Esophagus muscularis mucosa (tissue), 4 donors: Measurements from ENCODE around the gene PCBP4. TPM values are rescaled to one million over a fixed set of nuclear protein-coding genes. Genes with fewer than 3 reads are reported as not detected.

Experiments
- DNase-seq: peaks from one replicate; pipeline ENCODE4 v3.0.0-alpha.2; 2017; ENCODE audit errors: extremely low spot score
- H3K27ac ChIP-seq, 4 donors: fragments of 200-600 bp; sonication (generic); replicated peaks in 1 of 4; 1 replicate in 3 of 4; 2 replicates in 1 of 4; pipeline ENCODE4 v1.5.1; 2016 to 2019; ENCODE audit warnings: mild to moderate bottlenecking in 1 of 4
- H3K27me3 ChIP-seq, 4 donors: fragments of 200-600 bp; sonication (generic); one replicate each; pipeline versions ENCODE4 v1.5.1 to v1.6.0; 2016 to 2019
- H3K36me3 ChIP-seq, 4 donors: fragments of 200-600 bp; sonication (generic); one replicate each; pipeline ENCODE4 v1.5.1; 2016 to 2019
- H3K4me1 ChIP-seq, 4 donors: fragments of 200-600 bp; sonication (generic); one replicate each; pipeline ENCODE4 v1.5.1; 2016 to 2019
- H3K4me3 ChIP-seq, 4 donors: fragments of 200-600 bp; sonication (generic); 1 replicate in 2 of 4; 2 replicates in 2 of 4; pipeline ENCODE4 v1.5.1; 2016 to 2019; ENCODE audit warnings: mild to moderate bottlenecking in 4 of 4, moderate library complexity in 1 of 4
- H3K9me3 ChIP-seq, 4 donors: fragments of 200-600 bp; sonication (generic); 1 replicate in 3 of 4; 2 replicates in 1 of 4; pipeline ENCODE4 v1.5.1; 2016 to 2019
- EP300 ChIP-seq: sonication (generic); formaldehyde crosslinking; IDR thresholded peaks from one replicate; pipeline ENCODE4 v1.6.1; 2017; ENCODE audit warnings: antibody characterized with exemption
- POLR2A ChIP-seq: fragments of 450-650 bp; IDR thresholded peaks from one replicate; pipeline ENCODE4 v1.6.1; 2017; ENCODE audit warnings: antibody characterized with exemption, moderate library complexity, mild to moderate bottlenecking, low read depth
- POLR2AphosphoS5 ChIP-seq, 2 donors: sonication (generic); formaldehyde crosslinking; IDR thresholded peaks; one replicate each; pipeline ENCODE4 v1.6.1; 2017; ENCODE audit warnings: antibody characterized with exemption in 2 of 2
- WGBS: methylation state at CpG from one replicate; pipeline ENCODE4 v1.1.5; 2018; 5-methylcytosine and 5-hydroxymethylcytosine counted together
- intact Hi-C: fragments of 100-400 bp; cut with DNase I; formaldehyde crosslinking; loops from one replicate; pipeline ENCODE4 v1.15.1; 2023
- total RNA-seq, 4 donors: library from RNA; depleted of rRNA; stranded (reverse); fragments of >200 nt; gene quantifications; one replicate each; pipeline versions ENCODE4 v1.1.0 to v1.2.1, GENCODE V29; 2016
- TF ChIP-seq, protein P1 (sequence below), 3 experiments: fragments of 200-600 bp in 2 of 3; fragments of 450-650 bp in 1 of 3; sonication (generic) in 2 of 3; IDR thresholded peaks; one replicate each; pipeline ENCODE4 v1.5.1; 2017 to 2019; ENCODE audit warnings: antibody characterized with exemption in 3 of 3, mild to moderate bottlenecking in 2 of 3, moderate library complexity in 1 of 3

PCBP4 gene
- total RNA-seq, 4 donors from 2014 or later: 54.4 to 378 (median 139) TPM

DNA sequence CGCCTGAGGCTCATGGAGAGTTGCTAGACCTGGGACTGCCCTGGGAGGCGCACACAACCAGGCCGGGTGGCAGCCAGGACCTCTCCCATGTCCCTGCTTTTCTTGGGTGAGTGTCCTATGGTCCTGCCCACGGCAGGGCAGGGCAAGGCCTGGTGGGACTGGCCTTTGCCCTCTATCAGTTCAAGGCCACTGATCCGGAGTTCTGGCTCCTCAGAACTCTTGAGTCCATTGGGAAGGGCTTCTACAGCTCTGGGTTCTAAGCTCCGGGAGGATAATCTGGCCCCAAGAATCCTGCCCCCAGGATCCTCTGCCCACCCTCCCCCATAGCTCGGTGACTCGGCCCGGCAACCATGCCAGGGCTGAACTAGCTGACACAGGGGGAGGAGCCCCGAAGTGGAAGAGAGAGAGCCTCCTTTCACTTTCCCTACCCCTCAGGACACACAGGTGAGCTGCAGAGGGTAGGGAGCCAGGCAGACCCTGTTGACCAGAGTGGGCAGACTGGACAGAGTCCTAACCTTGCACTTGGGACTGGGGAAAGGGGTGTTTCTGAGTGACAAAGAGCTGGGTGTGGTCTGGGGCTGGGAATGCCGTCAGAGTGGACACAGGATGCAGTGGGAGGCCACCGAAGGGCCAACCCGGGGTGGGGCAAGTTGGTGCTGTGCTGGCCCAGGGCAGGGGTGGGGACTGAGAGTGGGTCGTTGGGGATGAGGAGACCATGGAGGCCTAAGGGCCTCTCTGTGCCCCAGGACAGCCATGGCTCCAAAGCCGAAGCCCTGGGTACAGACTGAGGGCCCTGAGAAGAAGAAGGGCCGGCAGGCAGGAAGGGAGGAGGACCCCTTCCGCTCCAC lies 24.4 kb downstream of the PCBP4 start:
- Histone ChIP-seq H3K27me3 (no peaks in the 10 kb centered on the region), H3K9me3 (no peaks in the 10 kb centered on the region), H3K27ac (peak overlapping the region; percentile 88 to 95 (median 90)), H3K36me3 (peaks cover 1 to 53% (median 40%) of the 10 kb centered on the region in 4 donors), H3K4me1 (peaks cover 31 to 46% (median 33%) of the 10 kb centered on the region in 4 donors), H3K4me3 (peak overlapping the region; percentile 77 to 88 (median 82))
- WGBS: 40% methylated on average over 12 of the region's 17 CpGs
- no peak for DNase-seq
- intact Hi-C loops: loop anchor here (1.0 to 5.0 kb wide), 3 partner anchors 32 to 199 kb away; partner anchors contain the start of genes ABHD14A and ABHD14B
- TF ChIP-seq POLR2A (no peak), EP300 (no peak), POLR2AphosphoS5 (IDR thresholded peaks at IDR 0.05) (peak in 1 of 2 donors; percentile 61)
- TF ChIP-seq, protein P1, sequence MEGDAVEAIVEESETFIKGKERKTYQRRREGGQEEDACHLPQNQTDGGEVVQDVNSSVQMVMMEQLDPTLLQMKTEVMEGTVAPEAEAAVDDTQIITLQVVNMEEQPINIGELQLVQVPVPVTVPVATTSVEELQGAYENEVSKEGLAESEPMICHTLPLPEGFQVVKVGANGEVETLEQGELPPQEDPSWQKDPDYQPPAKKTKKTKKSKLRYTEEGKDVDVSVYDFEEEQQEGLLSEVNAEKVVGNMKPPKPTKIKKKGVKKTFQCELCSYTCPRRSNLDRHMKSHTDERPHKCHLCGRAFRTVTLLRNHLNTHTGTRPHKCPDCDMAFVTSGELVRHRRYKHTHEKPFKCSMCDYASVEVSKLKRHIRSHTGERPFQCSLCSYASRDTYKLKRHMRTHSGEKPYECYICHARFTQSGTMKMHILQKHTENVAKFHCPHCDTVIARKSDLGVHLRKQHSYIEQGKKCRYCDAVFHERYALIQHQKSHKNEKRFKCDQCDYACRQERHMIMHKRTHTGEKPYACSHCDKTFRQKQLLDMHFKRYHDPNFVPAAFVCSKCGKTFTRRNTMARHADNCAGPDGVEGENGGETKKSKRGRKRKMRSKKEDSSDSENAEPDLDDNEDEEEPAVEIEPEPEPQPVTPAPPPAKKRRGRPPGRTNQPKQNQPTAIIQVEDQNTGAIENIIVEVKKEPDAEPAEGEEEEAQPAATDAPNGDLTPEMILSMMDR (IDR thresholded peaks at IDR 0.05): no peak

DNA sequence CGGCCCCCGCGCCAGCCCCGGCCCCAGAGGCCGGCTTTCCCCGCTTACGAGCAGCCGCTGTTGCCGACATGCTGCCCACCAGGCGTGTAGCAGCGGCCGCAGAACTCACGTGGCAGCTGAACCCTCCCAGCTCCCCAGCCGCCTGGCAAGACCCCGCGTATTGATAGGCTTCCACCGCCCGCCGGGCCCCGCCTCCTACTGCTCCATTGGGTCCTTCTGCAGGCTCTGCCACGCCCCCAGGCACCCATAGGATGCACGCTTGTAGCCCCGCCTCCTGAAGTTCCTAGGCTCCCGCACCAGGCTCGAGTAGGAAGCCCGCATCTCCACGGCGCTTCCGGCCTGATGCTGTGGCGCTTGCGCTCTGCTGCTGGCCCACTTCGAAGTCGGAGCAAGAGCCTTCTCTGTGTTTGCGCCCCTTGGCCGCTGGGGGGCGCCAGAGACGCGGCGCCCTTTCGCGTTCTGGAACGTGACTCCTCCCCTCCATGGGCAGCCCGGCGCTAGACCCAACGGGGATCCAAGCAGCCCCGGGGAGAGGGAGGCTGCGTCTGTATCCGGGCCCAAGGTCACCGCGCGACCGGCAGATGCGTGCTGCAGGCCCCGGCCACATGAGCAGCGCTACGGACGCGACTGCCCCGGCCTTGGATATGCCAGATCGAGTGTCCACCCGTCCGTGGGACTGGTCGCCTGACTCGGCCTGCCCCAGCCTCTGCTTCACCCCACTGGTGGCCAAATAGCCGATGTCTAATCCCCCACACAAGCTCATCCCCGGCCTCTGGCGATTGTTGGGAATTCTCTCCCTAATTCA lies 25.3 kb downstream of the PCBP4 start, which contains the start of the genes PARP3 and RRP9:
Gene PARP3, plus strand, starts transcription at position 566 of the 805 bp plus-strand sequence. CDS start 993 bp downstream, outside the sequence.
Gene RRP9, minus strand, starts transcription at position 107 of the 805 bp plus-strand sequence. Its CDS starts 37 bp downstream, at position 70.
- peak within 1 kb of the TSS; percentile 88 to 95 (median 90) for H3K27ac ChIP-seq
- intact Hi-C loops: loop anchor here (1.0 to 5.0 kb wide), 3 partner anchors 33 to 200 kb away; partner anchors contain the start of genes ABHD14A and ABHD14B
- peaks cover 10 to 53% (median 42%) of the 10 kb centered on the region in 4 donors for H3K36me3 ChIP-seq
- under 1% methylated on average over 54 of the region's 67 CpGs for WGBS
- TF ChIP-seq POLR2A: no peak
- no peak for TF ChIP-seq EP300
- TF ChIP-seq, protein P1 (IDR thresholded peaks at IDR 0.05): peak; percentile 99 to 100 (median 99)
- TF ChIP-seq POLR2AphosphoS5 (IDR thresholded peaks at IDR 0.05): peak; percentile 83 to 94
- no peaks in the 10 kb centered on the region for H3K27me3 ChIP-seq
- peak within 1 kb of the TSS; percentile 77 to 88 (median 82) for H3K4me3 ChIP-seq
- peak; percentile 100 for DNase-seq
- H3K4me1 ChIP-seq: peaks cover 31 to 46% (median 33%) of the 10 kb centered on the region in 4 donors
- no peaks in the 10 kb centered on the region for H3K9me3 ChIP-seq

DNA sequence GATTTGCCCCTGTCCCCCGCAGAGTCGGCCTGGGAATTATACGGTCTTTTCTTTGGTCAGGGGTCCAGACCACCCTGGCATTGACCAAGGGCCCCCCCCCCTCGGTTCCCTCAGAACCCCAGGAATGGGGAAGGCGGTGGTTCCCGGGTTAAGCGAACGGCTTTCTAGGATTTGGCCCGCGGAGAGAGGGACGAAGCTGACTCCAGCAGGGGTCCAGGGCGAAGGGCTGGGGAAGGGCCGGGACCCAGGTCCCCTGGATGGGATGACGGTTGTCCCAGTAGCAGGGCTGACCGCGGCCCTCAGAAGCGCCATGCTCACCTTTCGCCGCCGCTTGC lies 25.8 kb downstream of the PCBP4 start:
- Histone ChIP-seq H3K4me3 (peak overlapping the region; percentile 77 to 88 (median 82)), H3K27ac (peak overlapping the region; percentile 76 to 93 (median 88)), H3K36me3 (peaks cover 15 to 55% (median 44%) of the 10 kb centered on the region in 4 donors), H3K9me3 (no peaks in the 10 kb centered on the region), H3K27me3 (no peaks in the 10 kb centered on the region), H3K4me1 (peaks cover 31 to 46% (median 33%) of the 10 kb centered on the region in 4 donors)
- no peak for TF ChIP-seq EP300
- TF ChIP-seq, protein P1 (IDR thresholded peaks at IDR 0.05): no peak
- no peak for TF ChIP-seq POLR2A
- no peak for TF ChIP-seq POLR2AphosphoS5 (IDR thresholded peaks at IDR 0.05)
- intact Hi-C loops: loop anchor here (5.0 kb wide), 1 partner anchor 201 kb away; no protein-coding TSS in a partner anchor
- DNase-seq: no peak
- WGBS: 0% methylated on average over 9 of the region's 20 CpGs

DNA sequence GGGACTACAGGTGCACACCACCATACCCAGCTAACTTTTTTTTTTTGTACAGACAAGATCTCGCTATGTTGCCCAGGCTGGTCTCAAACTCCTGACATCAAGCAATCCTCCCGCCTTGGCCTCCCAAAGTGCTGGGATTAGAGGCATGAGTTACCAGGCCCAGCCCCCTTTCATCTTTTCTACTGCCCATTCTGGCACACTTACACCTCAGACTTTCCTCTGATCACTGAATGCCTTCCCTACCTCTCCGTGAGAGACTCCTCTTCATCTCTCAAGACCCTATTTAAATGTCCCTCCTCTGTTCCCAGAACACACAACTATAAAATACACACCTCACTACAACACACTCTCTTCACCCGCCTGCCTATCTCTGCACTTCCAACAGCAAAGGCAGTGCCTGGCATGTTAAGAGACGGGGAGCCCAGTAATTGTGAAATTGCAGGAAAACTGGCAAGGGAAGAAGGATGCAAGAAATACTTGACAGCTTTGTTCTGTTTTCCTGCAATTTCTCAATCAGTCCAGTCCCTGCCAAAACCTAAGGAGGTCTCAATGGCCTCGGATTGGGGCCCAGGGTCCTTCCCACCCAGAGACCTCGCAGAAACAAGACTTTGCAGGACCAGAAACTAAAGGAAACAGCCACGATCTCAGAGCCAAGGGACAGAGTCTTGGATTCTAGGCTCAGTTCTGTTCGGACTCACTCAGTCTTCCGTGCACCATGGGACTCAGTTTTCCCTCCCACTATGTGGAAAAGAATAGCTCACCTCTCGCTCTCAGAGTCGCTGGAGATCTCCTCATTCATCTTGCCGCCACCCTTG lies 26.4 kb downstream of the PCBP4 start:
- Histone ChIP-seq H3K4me1 (peaks cover 31 to 46% (median 33%) of the 10 kb centered on the region in 4 donors), H3K36me3 (peaks cover 21 to 56% (median 44%) of the 10 kb centered on the region in 4 donors), H3K27me3 (no peaks in the 10 kb centered on the region), H3K4me3 (peak overlapping the region; percentile 77 to 88 (median 82)), H3K27ac (peak overlapping the region; percentile 76 to 93 (median 88)), H3K9me3 (no peaks in the 10 kb centered on the region)
- 49% methylated on average over 8 of the region's 13 CpGs for WGBS
- DNase-seq: no peak
- intact Hi-C loops: loop anchor here (5.0 kb wide), 1 partner anchor 201 kb away; no protein-coding TSS in a partner anchor
- TF ChIP-seq EP300 (no peak), POLR2AphosphoS5 (IDR thresholded peaks at IDR 0.05) (no peak), POLR2A (no peak)
- TF ChIP-seq, protein P1 (IDR thresholded peaks at IDR 0.05): no peak
